Measurements from ENCODE around the gene ANKRD44. TPM values are rescaled to one million over a fixed set of nuclear protein-coding genes. Genes with fewer than 3 reads are reported as not detected.

ANKRD44 gene
- total RNA-seq, 1 donor from 2014 or later = 40.6 TPM

DNA sequence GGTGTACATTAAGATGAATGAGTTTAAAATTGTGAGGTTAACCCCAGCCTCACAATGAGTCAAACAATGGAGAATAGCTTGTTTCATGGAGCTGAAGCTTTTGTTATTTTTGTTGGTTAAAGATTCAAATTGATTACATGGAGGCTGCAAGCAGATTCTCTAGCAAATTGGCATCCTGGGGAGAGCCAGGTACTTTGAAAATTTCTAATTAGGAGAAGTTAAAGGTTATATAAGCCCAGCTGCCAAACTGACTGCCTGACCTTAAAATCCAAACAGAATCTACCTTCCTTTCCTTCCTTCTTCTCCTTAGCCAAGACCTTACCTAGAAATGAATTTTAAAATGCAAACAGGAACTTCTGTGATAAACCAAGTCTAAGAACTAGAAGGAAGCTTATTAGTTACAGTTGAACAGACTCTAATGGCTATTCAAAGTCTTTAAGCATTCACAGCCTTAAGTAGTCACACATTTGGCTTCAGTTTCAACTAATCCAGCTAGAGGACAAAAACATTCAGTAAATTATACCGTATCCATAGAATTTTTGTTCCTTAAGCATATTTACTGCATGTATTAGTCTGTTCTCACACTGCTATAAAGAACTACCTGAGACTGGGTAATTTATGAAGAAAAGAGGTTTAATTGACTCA, 352.6 kb downstream of the ANKRD44 start:
- DNase-seq (ENCODE audit: low spot score) = no peak

DNA sequence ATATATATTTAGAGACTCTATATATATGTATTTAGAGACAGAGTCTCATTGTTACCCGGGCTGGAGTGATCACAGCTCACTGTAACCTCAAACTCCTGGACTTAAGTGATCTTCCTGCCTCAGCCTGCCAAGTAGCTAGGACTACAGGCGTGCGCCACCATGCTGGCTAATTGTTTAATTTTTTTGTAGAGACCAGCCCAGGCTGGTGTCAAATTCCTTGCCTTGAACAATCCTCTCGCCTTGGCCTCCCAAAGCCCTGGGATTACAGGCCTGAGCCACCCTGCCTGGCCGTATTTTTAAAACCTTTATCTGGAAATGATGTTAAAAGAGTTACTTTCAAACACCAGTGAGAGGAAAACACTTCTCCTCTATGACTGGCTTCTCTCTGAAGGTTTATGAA, 353.1 kb downstream of the ANKRD44 start:
- DNase-seq (ENCODE audit: low spot score) = no peak

DNA sequence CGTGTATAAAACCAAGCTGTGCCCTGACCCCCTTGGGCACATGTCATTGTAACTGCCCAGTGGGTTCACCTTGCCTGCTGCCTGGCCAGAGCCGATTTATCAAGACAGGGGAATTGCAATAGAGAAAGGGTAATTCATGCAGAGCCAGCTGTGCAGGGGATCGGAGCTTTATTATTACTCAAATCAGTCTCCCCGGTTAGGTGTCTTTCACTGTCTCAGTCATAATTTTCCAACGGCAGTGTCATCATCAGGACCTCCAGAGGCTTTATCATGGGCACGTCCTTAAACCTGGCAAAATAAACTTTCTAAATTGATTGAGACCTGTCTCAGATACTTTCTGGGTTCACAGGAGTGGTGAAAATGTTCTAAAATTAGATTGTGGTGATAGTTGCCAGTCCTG, 354.5 kb downstream of the ANKRD44 start:
- no peak for DNase-seq (ENCODE audit: low spot score)

DNA sequence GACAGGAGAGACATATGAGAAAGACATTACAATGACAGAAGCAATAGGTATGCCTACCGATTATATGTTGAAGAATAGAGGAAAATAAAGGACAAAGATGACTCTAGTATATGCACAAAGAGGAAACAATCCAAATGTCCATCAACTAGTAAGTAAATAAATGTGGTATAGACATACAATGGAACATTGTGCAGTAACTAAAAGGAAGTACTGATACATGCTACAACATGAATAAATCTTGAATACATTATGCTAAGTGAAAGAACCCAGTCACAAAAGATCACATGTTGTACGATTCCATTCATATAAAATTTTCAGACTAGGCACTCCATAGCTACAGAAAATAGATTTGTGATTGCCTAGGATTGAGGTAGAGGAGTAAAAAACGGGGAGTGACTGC, 355.5 kb downstream of the ANKRD44 start:
- no peak for DNase-seq (ENCODE audit: low spot score)

DNA sequence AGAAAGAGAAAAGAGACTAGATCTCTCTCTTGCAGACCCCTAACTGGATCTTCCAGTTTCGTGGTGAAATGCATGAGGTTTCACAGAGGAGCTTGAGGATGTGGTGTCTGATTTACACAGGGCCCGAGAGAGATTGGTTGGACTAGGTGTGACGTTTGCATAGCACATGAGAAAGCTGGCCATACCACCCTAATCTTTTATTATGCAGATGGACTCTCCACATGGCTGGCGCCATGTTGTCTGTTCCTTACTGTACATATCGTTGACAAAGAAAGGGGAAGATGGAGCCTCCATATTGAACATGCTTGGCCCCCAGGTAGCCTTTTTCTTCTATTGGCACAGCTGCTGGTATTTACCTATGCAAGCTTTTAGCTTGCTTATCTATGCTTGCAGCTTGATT, 356.6 kb downstream of the ANKRD44 start:
- DNase-seq (ENCODE audit: low spot score) = no peak

DNA sequence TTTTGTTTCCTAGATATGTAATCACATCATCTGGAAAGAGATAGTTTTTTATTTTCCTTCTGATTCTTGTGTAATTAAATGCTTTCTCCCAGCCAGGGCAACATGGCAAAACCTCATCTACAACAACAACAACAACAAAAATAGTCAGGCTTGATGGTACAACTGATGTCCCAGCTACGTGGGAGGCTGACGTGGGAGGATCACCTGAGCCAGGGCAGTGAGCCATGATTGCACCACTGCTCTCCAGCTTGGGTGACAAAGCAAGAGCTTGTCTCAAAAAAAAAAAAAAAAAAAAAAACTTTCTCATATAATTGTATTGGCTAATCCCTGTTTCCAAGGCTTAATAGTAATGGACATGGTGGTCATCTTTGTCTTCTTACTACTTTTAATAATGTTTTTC, 357.6 kb downstream of the ANKRD44 start:
- DNase-seq (ENCODE audit: low spot score) = no peak

DNA sequence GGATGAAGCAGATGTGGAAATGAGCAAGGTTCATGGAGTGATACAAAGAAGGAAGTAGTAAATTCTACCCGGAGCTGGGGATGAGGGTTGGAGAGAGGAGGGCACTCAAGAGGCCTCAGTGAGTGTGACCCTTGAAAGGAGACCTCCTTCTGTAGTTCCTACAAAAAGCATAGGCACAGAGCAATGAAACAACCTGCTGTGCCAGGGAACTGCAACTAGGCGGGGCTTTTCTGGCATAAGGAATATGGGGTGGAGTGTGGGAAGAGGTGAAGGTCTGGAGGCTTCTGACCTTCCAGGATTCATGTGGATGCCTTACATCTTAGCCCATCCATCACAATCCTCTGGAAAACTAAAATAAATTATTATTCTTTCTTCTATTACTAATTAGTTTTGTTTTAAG, 358.6 kb downstream of the ANKRD44 start:
- DNase-seq (ENCODE audit: low spot score) = no peak

DNA sequence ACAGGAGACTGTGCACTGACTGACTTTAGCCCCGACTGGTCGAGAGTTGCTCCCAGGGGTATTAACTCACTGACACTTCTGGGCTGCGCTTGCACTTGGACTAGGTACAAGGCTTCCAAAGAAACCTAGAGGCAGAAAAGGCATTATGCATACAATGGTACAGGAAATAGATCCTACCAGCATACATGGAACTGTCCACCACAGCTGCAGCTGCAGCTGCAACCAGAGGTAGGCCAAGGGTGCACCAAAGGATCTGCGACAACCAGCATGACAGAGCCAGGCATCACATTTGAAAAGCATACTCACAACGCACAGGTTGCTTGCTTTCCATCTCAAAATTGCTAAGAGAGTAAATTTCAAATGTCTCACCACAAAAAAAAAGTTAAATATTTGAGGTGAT, 361.5 kb downstream of the ANKRD44 start:
- no peak for DNase-seq (ENCODE audit: low spot score)

DNA sequence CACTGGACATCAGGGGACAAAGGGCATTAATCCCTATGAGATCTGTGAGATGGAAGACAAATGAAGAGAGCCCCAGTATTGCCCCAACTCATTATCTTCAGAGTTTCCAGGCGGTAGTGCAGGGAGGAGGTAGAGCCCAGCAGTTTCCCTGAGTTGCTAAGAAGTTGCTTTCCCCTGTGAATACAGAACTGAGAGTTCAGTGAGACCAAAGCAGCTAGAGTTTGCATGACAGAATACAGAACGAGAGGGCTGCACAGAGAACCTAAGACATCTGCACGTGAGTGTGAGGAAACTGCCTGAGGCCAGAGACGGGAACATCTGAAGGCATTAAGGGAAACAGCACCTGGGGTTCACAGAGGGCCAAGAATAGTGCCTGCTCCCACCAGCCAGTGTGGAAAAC, 366.0 kb downstream of the ANKRD44 start:
- DNase-seq (ENCODE audit: low spot score) = no peak

DNA sequence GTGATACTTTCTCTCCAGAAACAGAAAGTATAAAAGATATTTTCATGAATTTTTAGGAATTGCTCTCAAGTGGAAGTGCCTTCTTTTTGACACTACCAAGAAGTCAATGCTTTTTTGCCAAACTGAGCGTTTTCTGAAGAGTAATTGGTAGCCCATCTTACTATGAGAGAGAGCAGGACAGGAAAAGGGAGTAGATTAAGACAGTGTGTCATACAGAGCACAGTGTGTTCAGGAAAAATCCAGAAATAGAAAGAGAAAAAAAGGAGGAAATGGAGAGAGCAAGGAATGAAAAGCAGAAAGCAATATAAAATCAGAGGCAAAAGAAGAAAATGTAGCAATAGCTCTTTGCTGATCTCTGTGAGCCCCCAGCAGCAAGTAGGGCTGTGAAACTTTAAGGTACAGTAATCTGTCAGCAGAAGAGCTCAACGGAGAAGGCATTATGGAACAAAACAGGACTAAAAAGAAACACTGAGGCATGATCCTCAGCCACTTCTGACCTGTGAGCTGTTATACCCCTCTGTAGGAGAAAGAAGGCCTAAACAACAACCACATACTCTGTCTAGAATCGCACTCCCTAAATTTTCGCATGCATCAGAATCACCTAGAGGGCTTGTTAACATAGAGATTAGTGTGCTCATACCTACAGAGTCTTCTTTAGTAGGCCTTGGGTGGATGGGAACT, 369.0 kb downstream of the ANKRD44 start:
- DNase-seq (ENCODE audit: low spot score) = no peak

DNA sequence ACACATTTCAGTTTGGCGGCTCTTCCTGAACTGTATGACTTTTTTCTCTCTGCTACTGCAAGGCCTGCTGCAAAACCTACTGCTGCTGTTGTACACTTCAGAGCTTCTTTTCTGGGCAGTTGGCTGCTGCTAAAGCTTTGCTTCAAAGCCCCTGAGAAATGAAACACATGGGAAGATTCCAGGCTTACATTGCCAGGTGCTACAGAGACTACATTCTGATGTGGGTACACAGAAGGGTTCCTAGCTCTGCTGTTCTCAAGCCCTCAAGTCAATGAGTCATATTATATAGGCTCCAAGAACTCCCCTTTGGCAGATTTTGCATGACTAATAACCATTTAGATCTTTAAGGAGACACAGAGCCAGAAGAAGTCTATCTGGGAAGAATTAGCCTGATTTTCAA, 371.2 kb downstream of the ANKRD44 start:
- DNase-seq (ENCODE audit: low spot score) = no peak

Other genes starting within 250 kb of the ANKRD44 start
- 206 TPM for gene SF3B1, start 124.2 kb upstream of the ANKRD44 start, total RNA-seq
- 22.7 TPM for gene COQ10B, start 142.8 kb upstream of the ANKRD44 start, total RNA-seq
- gene HSPD1, start 189.1 kb upstream of the ANKRD44 start, total RNA-seq = 221 TPM
- gene HSPE1, start 189.6 kb upstream of the ANKRD44 start, total RNA-seq = 115 TPM
- gene MOB4, start 205.3 kb upstream of the ANKRD44 start, total RNA-seq = 16.3 TPM